Osteocyte (in vitro differentiated cells): ENCODE data around the gene DARS2. TPM values are rescaled to one million over a fixed set of nuclear protein-coding genes. Genes with fewer than 3 reads are reported as not detected.
"Not testable (repeated sequence)": the region's sequence is repeated elsewhere in the genome, so short reads cannot be mapped to it uniquely, and the experiment has no call there.

ENCODE experiments used
- DNase-seq: peaks from one replicate; pipeline ENCODE4 v3.0.0; 2021; ENCODE audit warnings: mixed read lengths; ENCODE audit not compliant: unreplicated experiment; ENCODE audit errors: extremely low spot score
- H3K27ac Mint-ChIP-seq: one replicate; pipeline ENCODE4 v1.8.0; 2021; ENCODE audit warnings: mild to moderate bottlenecking, mixed read lengths; ENCODE audit not compliant: unreplicated experiment
- H3K27me3 Mint-ChIP-seq: one replicate; pipeline ENCODE4 v1.8.0; 2021; ENCODE audit warnings: mixed read lengths; ENCODE audit not compliant: unreplicated experiment
- H3K36me3 Mint-ChIP-seq: one replicate; pipeline ENCODE4 v1.8.0; 2021; ENCODE audit warnings: mixed read lengths; ENCODE audit not compliant: unreplicated experiment
- H3K4me1 Mint-ChIP-seq: one replicate; pipeline ENCODE4 v1.8.0; 2021; ENCODE audit warnings: mixed read lengths; ENCODE audit not compliant: unreplicated experiment
- H3K4me3 Mint-ChIP-seq: one replicate; pipeline ENCODE4 v1.8.0; 2021; ENCODE audit warnings: mild to moderate bottlenecking, moderate library complexity, mixed read lengths; ENCODE audit not compliant: unreplicated experiment
- H3K9me3 Mint-ChIP-seq: one replicate; pipeline ENCODE4 v1.8.0; 2021; ENCODE audit warnings: mixed read lengths; ENCODE audit not compliant: unreplicated experiment
- CTCF ChIP-seq: fragments of 200-600 bp; sonication (generic); IDR thresholded peaks from 2 replicates; pipeline ENCODE4 v1.5.0; 2021; ENCODE audit warnings: antibody characterized with exemption, mild to moderate bottlenecking, moderate library complexity
- total RNA-seq: library from RNA; stranded (reverse); gene quantifications from 2 replicates; pipeline ENCODE4 v1.2.1, GENCODE V29; 2021

The DARS2 gene
- total RNA-seq, 1 donor from 2014 or later, result 12.8 TPM

- H3K27ac Mint-ChIP-seq, result peak overlapping the region; percentile 75
- DNase-seq, result no peak
- peaks cover 29% of the 10 kb centered on the region for H3K36me3 Mint-ChIP-seq
These were observed 28.6 kb downstream of the DARS2 start for GRCh38 chr1:173853074-173853473.

GRCh38 chr1:173856014-173856413 lies 31.5 kb downstream of the DARS2 start:
- no peak overlapping the region for H3K27ac Mint-ChIP-seq

More at GRCh38 chr1:173853074-173853473, 28.6 kb downstream of the DARS2 start:
- no peak for TF ChIP-seq CTCF
- H3K4me3 Mint-ChIP-seq, result no peak overlapping the region
- no peaks in the 10 kb centered on the region for H3K27me3 Mint-ChIP-seq
- H3K4me1 Mint-ChIP-seq, result peaks cover 6% of the 10 kb centered on the region
- H3K9me3 Mint-ChIP-seq, result no peaks in the 10 kb centered on the region

GRCh38 chr1:173856903-173857302 lies 32.4 kb downstream of the DARS2 start:
- Mint-ChIP-seq H3K4me3 (no peak overlapping the region), H3K27ac (no peak overlapping the region), H3K36me3 (peaks cover 31% of the 10 kb centered on the region), H3K27me3 (no peaks in the 10 kb centered on the region), H3K4me1 (peaks cover 6% of the 10 kb centered on the region), H3K9me3 (no peaks in the 10 kb centered on the region)
- no peak for DNase-seq
- no peak for TF ChIP-seq CTCF

More at GRCh38 chr1:173856014-173856413, 31.5 kb downstream of the DARS2 start:
- no peak overlapping the region for H3K4me3 Mint-ChIP-seq
- peaks cover 34% of the 10 kb centered on the region for H3K36me3 Mint-ChIP-seq
- peaks cover 6% of the 10 kb centered on the region for H3K4me1 Mint-ChIP-seq
- H3K9me3 Mint-ChIP-seq, result no peaks in the 10 kb centered on the region
- H3K27me3 Mint-ChIP-seq, result no peaks in the 10 kb centered on the region
- no peak for TF ChIP-seq CTCF
- DNase-seq, result no peak

- Mint-ChIP-seq H3K9me3 (no peaks in the 10 kb centered on the region), H3K36me3 (peaks cover 32% of the 10 kb centered on the region), H3K4me3 (no peak overlapping the region), H3K27me3 (no peaks in the 10 kb centered on the region), H3K27ac (peak overlapping the region; percentile 56), H3K4me1 (peaks cover 6% of the 10 kb centered on the region)
- no peak for DNase-seq
- TF ChIP-seq CTCF, result no peak
These were observed 33.0 kb downstream of the DARS2 start for GRCh38 chr1:173857363-173857917.

GRCh38 chr1:173859547-173859946 lies 35.1 kb downstream of the DARS2 start:
- peaks cover 38% of the 10 kb centered on the region for H3K36me3 Mint-ChIP-seq
- H3K9me3 Mint-ChIP-seq, H3K27ac Mint-ChIP-seq, DNase-seq, H3K27me3 Mint-ChIP-seq, H3K4me1 Mint-ChIP-seq, H3K4me3 Mint-ChIP-seq: not testable (repeated sequence)
